ENCODE results near the gene MMUT.
"Not testable (repeated sequence)": the region's sequence is repeated elsewhere in the genome, so short reads cannot be mapped to it uniquely, and the experiment has no call there.

MMUT gene

DNA sequence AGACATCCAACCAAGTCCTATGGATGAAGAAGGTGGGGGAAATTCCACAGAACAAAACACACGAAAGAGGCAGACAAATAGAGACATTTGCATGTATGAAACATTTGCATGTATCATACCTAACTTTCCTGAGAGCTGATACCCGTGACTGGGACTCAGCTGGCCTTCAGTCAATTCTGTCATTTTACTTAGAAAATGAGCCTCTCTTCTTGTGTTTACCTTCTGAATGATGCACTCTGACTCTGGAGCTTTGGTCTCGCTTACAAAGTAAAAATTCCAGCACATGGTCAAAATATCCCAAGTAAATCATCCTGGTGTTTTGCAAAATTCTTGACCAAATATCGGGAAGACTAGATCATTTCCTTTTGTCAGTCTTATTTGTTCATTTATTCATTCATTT, 46.9 kb downstream of the MMUT start:
- DNase-seq = no peak

DNA sequence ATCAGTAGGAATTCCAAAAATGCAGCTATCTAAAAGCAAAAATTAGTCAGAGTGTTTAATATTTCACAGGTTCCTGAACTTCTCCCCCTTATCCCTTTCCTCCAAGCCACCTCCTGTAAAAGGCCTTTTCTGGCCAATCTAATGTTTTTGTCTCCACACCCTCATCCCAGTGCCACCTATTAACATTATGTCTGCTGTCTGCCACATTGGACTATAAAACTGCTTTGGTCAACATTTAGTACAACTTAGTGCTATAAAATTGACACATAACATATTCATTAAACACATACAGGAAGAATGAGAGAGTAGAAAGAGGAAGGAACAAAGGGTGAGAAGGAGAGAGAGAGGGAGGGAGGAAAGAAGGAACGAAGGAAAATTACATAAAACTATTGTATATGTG, 47.7 kb downstream of the MMUT start:
- no peak for DNase-seq

DNA sequence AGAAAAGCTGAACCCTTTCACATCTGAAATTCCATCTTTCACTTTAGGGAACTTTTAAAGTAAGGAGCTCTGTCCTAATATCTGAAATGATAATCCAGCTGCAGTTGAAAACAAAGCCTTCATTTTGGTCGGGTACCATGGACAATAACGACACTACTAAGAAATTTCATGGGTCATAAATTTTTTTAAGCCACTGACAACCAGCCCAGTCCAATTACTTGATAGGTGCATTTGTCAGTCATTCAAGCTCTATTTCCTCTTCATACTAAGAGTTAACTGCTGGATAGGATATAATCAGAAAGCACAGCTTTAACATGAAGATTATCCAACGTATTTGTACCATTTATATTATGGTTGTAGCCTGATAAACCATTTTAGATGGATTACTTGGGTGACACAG, 52.5 kb downstream of the MMUT start:
- DNase-seq = no peak

DNA sequence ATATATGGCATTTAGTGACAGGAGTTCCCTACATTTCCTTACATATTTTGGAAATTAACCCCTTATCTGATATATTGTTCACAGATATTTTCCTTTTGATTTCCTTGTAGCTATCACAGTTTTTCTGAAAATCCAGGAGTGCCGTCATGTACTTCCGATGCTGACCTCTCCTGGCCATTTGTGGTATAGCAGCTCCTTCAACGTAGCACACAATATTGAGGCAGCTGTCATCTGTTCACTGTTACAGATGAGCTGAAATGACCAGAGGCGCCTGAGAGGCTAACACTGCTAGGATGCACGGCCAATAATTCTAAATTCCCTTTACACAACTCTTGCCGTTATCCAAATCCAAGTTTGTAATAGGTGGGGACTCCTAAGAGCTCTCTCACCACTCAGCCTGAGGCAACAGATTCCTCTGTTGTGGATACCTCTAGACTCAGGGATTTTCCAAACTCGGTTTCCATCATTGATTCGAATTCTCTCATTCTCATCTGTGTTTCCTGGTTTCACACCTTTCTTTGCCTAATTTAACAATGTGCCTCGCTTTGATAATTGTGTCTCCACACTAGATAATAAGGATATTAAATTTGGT, 53.0 kb downstream of the MMUT start:
- DNase-seq = peak; percentile 16

- no peak for DNase-seq
Observed at GRCh38 chr6:49406250-49406970, 56.6 kb downstream of the MMUT start.

DNA sequence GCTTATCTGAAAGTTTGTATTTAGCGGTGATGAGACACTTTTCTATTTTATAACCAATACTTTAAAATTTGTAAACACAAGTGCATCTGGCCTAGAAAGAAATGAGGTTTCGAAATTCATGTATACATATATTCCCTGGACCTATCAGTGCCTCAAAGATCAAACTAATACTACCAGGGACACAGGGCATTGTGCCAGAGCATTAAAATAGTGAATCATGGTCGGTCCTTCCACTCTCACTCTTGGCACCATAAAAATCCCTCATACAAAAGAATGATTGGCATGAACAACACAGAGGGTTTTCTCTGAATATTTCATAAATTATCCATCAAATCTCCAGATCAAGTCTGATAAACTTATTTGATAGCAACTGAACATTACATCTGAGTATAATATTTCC, 62.0 kb downstream of the MMUT start:
- no peak for DNase-seq

GRCh38 chr6:49386667-49387508, 76.2 kb downstream of the MMUT start:
- DNase-seq = not testable (repeated sequence)

GRCh38 chr6:49384904-49385303, 78.1 kb downstream of the MMUT start:
- DNase-seq = no peak
